GF-D8 (cell line): ENCODE results near the gene NFIX.

ENCODE experiments used
- DNase-seq: peaks from one replicate; lab custom pipeline; 2025; lab: John Stamatoyannopoulos, UW

The NFIX gene

DNA sequence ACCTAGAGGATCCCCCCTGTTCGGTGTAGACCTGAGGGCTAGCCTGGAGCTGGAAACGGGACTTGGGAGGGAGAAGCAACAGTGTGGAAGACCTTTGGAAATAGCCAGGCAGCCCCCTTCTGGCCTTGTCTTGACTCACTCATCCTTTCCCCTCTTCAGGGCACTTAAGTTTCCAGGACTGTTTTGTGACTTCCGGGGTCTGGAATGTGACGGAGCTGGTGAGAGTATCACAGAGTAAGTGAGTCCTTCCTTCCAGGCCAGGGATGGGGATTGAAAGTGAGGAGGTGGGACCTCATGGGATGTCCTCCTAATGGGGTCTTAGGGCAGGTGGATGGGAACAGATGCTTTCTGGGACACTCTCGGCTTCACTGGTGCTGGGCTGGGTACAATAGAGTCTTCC, 78.0 kb downstream of the NFIX start:
- DNase-seq, result no peak

DNA sequence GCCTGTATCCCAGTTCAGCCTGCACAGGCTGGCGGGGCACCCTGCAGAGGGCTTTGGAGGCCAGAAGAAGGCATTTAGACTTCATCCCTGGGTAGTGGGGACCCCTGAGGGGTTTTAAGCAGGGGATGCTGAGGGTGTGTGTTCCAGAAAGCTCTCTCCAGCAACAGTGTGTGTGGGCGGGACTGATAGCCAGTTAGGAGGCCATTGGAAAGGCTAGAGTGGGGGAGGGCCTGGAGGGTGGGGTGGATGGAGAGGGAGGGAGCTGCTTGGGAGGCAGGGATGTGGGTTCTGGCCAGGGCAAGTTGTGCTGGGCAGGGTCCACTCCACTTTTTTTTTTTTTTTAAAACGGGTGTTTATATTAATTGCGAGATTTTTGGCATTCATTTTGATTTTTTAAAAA, 79.1 kb downstream of the NFIX start:
- no peak for DNase-seq

DNA sequence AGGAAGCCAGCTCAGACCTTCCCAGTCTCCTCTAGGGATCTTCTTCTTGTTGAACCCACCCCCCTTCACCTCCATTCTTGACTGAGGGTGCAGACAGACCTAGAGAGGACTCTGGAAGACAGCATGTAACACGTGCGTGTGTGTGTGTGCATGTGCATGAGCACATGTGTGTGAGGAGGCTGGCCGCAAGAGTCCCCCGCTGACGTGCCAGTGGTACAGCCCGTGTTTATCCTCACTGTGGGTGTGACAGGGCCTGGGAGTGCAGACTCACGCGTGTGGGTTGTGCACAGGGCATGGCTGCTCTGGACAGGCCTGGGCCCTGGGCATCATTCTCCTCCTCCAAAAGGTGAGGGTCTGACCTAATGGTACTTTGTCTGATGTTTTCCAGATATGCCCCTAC, 81.0 kb downstream of the NFIX start:
- no peak for DNase-seq

DNA sequence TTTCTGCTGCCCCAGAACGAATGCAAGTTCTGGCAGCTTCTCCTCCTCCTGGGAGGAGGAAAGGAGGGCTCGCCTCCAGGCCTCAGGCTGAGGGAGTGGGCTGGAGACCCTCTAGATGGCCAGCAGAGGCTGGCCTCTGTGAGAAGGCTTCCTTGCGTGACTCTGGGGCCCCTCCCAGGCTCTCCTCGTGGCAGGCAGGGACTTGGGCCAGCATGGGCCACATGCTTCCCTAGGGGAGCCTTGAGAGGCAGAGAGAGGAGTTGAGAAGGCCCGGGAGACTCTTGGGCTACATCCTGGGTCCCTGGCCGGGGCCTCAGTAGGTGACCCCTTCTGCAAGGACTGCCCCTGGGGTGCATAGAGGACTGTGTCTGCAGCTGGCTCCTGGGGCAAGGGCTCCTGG, 81.5 kb downstream of the NFIX start:
- no peak for DNase-seq

DNA sequence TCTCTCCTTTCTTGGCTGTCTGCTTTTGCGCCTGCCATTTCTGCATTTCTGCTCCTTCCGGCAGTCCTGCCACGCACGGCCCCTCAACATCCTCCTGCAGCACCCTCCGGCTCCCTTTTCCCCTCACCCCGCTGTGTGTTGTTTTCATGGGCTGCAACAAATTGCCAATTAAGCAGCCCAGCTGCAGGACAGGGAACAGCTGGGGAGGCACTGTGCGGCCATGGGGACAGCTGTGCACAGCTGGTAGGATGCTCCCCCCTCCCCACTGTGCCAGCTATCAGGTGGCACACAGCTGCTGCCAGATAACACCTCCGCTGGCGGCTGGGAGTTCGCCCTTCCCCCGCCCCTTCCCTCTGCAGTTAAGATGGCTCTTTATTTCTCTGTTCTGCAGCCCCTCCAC, 82.0 kb downstream of the NFIX start:
- no peak for DNase-seq

DNA sequence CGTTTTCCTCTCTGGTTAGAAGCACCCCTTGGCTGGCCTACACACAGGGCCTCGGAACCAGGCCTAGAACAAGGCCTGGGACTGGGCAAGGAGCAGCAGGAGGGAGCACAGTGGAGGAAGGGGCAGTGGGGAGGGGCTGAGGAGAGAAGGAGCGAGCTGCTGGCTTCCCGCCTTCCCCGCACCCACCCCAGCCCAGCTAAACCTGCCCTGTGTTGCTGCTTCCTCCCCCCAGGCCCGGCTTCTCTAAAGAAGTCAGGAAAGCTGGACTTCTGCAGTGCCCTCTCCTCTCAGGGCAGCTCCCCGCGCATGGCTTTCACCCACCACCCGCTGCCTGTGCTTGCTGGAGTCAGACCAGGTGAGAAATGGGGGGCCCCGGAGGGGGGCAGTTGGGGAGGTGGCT, 83.1 kb downstream of the NFIX start:
- DNase-seq, result no peak

DNA sequence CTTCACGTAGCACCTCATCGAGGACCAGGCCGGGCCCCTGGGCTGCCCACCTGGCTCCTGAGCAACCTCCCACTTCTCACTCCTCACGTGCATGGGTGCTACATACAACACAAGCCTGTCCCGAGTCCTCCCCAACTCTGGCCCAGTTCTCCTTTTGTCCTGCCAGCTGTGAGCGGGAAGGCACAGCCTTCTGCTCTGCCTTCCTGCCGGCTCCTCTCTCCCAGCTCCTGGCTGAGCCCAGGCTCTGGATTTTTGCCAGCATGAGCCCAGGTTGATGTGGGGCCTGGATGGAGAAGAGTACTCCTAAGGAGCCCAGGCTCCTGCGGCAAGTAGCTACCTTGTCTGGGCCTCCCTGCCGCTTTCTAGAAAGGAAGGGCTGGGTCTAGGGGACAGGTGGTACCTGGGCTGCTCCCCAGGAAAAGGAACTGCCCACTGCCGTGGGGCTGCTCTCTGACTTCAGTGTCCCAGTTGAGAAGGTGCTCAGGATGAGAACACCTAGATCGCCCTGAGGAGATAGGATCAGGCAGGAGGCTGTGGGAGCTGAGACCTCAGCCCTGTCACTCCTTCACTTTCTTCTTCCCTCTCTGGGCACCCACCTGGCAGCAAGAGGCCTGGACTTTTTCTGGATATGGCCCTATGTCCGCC, 83.7 kb downstream of the NFIX start:
- DNase-seq, result no peak

DNA sequence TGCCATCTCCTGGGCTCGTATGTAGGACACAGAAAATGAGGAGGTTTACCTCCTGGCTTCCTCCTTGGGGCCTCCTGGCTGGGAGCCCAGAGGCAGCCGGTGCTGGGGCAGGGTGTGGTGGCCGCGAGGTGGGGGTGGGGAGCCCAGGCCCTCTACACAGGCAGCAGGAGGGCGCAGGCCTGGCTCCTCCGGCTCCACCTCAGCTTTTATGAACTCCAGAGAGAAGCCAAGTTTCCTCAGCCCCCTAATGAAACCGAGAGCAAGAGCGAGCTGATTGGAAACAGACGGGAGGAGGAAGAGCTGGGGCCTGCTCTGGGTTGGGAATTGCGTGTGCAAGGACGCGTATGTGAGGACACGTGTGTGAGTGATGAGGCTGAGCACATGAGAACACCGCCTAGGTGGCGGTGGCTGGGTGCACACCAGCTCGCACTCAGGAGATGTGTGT, 84.3 kb downstream of the NFIX start:
- no peak for DNase-seq

DNA sequence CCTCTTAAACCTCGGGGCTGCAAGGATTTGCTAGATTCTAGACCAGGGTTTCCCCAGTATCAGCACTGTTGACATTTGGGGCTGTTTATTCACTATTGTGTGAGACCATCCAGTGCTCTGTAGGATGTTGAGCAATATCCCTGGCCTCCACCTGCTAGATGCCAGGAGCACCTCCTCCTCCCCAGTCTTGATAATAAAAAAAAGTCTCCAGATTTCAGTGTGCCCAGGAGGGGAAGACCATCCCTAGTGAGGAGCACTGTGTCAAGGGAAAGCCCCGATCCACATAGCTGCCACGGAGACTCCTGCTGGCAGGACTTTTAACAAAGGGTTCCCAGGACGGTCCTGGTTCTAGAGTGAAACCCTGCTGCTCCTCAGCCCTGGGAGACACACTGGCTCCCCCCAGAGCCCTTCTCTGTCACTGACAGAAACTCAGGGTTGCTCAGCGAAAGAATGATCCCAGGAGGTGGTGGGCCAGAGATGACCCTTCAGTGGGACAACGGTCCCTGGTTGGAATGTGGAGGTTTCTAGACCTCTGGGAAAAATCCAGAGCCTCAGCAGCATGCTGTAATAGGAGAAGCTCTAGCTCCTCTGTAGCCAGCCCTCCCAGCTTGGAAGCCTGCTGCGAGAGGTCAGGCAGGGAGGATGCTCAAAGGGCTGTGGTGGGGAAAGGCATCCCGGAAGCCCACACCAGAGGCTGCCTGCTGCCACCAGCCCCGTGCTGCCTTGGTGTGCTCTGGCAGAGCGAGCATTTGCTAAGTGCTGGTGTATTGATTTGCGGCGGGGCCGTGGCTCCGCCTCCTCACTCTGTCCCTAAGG, 87.1 kb downstream of the NFIX start:
- DNase-seq, result no peak

DNA sequence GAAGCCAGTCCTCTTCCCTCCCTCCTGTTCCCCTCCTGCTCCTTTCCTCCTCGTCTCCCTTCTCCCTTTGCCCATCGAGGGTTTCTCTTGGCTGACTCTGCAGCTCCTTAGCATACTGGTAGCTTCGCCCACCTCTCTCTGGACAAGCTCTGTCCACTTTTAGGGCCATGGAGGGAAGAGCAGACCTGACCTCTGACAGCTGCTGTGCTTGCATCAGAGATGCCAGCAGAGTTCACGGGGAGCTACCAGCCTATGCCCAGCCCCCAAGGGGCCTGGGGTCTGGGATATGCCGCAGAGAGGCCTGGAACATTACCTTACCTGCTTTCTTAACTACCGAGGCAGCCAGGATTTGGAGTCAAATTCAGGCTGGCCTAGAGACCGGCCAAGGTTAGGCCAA, 87.7 kb downstream of the NFIX start:
- no peak for DNase-seq

DNA sequence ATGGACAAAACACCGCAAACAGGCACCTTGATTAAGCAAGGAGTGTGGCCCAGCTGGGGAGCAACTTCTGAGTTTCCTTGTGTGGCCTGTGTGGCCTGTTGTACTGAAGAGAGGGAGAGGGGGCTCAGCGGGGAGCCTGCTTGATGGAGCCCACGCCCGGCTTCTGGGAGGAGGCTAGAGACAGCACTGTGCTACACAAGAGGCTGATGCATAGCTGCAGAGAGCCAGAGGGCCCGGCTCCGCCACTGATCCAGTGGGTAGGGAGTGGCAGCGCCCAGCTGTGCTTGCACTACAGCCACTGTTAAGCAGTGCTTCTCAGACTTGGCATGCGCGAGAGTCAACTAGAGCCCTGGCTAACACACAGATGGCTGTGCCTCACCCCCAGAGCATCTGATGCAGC, 88.4 kb downstream of the NFIX start:
- no peak for DNase-seq

DNA sequence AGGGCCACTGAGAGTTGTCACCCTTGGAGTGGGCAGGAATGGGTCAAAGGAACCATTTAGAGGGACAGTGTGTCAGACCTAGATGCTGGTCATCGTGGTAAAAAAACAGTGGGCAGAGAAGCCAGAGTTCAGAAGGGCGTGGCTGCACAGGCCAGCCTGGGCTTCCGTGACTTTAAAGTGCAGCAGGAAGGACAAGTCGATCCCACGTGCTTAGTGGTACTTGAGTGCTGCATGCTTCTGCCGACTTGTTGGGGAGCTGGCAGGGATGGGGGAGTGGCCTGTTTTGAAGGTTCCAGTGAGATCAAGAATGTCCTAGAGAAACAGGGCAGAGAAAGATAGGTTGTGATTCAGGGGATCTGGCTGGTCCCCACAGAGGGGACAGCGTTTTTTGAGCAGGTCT, 90.4 kb downstream of the NFIX start:
- no peak for DNase-seq

DNA sequence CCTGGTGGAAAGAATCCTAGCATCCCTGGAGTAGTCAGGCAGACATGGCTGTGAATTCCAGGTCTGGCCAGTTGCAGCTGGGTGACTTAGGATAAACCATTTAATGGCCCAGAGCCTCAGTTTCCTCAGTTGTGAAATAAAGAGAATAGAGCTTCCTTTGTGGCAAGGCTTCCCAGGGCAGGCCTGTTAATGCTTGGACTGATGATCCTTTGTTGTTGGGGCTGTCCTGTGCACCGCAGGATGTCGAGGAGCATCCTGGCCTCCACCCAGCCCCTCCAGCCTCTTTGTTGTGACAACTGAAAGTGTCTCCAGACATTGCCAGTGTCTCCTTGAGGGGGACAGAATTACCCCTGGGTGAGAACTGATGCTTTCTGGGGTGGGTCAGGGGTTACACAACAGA, 91.1 kb downstream of the NFIX start:
- no peak for DNase-seq

DNA sequence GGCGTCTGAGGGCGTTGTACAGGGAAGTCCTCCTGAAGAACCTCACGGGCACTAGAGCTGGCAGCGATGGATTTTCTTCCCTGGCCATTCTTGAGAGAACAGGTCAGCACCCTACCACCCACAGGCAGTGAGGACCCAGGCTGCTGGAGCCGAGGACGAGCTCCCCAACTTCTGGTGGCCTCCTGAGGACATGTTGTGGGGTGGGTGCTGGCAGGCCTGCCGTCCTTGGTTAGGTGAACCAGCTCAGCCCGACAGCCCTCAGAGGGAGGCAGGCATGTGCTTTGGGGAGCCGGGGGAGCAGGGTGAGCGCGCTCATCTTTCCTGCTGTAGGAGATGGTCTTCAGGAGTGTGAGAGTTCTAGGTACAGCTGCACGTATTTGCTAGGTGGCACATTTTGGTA, 92.0 kb downstream of the NFIX start:
- no peak for DNase-seq

DNA sequence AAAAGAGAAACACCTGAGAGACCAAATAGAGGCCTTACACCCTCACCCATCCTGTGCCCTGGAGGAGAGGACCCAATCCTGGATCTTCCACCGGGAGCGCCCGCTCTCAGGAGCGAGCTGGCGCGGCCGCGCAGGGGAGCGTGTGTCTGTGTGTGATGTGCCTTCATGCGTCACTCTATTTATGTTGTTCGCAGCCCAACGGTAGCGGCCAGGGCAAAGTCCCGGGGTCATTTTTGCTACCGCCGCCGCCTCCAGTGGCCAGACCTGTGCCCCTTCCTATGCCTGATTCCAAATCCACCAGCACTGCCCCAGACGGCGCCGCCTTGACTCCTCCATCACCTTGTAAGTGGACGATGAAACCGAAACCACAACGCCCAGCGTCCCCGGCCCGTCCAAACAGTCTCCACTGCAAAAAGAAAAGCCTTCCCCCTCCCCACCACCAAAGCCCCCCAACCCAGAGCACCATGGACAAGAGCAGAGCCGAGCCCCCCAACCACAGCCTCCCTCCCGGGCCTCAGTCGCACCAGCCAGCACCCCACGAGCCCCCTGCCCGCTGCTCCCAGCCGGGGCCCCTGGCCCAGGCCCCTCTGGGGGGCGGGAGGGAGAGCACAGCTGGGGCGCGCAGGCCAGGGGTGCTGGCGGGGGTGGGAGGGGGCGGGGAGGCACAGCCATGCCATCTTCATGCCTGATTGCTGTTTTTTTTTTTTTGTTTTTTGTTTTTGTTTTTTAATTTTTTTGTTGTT, 92.7 kb downstream of the NFIX start:
- no peak for DNase-seq

DNA sequence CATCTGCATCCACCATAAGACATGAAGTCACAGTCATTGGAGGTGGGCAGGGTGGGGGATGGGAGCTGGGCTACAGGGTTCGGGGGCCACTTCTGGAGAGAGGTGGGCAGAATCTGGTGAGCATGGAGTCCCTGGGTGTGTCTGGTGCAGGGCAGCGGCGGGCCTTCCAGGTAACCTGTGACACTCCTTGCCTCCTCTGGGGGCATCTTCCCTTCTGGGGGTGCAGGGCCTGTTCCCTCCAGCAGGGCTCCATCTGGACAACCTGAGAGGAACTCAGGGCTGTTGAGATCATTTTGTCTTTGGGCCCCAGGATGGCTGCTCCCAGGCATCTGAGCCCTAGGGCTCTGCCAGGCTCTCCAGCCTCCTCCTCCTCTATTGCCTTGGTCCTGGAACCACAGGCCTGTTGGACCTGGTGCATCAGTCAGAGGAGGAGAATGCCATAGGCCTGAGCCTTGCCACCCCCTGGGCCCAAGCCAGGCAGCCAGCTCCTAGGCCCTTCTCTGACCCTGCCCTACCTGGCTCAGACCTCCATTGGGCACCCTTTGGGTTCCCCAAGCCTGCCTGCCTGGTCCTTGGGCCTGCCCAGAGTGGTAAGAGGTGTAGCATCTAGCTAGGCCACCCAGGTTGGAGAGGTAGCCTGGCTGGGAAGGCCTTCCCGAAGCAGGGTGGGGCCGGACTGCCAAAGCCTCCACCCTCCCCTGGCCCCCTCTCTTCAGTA, 94.0 kb downstream of the NFIX start:
- no peak for DNase-seq

DNA sequence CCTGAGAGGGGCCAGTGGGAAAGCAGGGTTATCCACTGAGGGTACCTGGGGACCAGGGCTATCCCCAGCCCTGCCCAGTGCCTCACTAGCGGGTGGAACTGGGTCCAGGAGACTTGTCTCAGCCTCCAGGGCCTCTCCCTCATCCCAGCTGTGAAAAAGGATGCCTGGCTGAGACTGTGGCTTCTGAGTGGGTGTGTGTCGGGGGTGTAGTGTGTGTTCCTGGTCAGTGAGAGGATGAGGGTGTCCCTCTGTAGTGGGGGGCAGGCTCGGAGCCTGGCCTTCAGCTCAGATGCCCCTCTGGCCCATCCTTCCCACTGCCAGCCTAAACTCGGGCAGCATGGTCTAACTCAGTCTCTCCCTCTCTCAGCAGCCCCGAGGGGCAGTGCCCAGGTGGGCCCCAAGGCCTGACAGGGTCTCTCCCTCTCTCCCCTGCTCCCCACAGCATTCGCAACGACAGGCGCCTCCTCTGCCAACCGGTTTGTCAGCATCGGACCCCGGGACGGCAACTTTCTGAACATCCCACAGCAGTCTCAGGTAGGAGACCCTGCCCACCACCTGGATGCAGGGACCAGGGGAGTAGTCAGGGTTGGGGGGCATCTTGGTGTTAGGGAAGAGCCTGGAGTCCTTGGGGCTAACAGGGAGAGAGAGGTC, 94.7 kb downstream of the NFIX start:
- no peak for DNase-seq

DNA sequence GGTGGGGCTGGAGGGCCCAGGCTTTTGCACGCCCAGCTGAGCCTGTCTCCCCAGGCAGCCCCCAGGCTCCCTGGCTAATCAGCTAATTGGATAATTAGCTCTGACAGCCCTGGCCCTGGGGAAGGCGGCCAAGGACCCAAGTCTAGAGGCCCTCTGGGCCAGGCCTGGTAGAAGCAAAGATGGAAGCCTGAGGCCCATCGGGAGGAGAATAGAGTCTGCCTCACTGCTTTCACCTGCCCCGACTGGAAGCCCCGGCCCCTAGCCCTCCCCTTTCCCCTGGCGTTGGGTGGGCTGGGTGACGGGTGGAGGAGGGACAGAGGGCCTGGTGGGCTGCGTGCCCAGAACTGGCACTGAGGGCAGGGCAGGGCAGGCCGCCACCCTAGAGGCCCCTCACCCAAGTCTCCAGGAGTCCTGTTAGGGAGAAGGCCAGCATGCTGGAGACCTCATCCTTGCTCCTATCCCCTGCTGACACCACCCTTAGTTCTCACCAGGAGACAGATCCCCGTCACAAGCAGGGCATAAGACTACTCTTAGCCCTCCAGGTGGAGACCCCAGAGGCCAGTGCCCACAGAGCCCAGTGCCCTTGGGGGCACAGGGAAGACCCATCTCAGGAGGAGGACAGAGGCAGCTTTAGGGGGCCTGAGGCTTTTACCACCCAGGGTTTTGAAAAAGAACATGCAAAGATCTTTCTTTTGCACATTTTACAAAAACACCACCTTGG, 95.4 kb downstream of the NFIX start:
- DNase-seq, result no peak

DNA sequence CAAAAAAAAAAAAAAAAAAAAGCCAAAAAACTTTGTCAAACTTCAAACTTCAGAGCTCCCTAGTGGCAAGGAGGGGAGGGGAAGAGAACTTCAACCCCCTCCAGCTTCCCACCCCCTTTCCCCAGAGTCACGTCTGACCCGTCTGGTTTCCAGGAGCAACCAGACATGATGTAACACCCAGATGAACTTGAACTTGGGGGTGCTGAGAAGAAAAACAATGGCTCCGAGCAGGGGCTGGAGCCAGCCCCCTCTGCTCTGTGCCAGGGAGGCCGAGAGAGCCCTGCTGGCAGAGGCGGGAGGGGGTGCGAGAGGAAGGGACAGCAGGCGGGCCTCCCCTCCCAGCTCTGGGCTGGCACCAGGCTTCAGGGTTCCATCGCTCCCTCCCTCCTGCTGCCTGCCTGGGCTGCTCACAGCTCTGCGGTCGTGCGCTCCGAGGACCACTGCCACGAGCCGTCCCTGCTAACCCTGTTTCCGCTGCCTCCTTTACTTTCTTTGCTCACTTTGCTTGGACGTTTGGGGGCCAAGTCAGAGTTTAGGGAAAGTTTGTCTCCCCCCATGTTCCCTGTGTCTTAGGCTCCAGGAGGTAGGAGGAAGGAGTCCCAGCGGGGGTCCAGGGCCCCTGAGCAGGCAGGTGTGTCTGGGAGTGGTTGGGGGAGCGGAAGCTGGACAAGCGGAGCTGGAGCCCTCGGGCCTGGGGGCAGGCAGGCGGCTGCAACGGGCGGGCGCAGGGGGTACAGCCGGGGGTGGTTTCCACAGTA, 96.3 kb downstream of the NFIX start:
- no peak for DNase-seq

DNA sequence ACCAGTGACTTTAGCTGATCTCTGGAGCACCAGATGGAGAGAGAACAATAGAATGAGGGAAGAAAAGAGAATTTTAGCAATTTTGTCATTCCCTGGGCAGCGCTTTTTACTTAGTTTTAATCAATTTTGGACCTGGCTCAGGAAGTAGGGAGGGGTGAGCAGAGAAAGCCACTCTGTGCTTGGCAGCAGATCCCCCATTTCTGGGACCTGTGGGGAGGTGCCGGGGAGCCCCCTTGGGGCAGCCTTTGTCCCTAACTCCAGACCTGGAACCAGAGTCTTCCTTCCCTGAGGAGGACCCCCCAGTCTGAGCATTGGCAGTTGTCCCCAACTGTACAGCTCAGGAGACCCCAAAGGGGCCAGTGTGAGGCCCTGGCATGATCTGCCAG, 96.9 kb downstream of the NFIX start:
- no peak for DNase-seq
